Fibroblast of the conjunctiva (primary cell): Measurements from ENCODE around the gene RUFY3.
A peak's percentile ranks its signal among the peaks of the same experiment; 100 is the strongest.
"Not testable (repeated sequence)": the region's sequence is repeated elsewhere in the genome, so short reads cannot be mapped to it uniquely, and the experiment has no call there.

Experiments used
- DNase-seq: peaks from one replicate; pipeline ENCODE4 v3.0.0-alpha.2; 2010; ENCODE audit warnings: low read depth

RUFY3 gene

GRCh38 chr4:70737409-70737808 lies 15.6 kb downstream of the RUFY3 start:
- no peak for DNase-seq

GRCh38 chr4:70739496-70740337 lies 18.0 kb downstream of the RUFY3 start:
- no peak for DNase-seq

GRCh38 chr4:70741867-70742658 lies 20.3 kb downstream of the RUFY3 start:
- DNase-seq: no peak

- DNase-seq: no peak
Measured at GRCh38 chr4:70743731-70744130, 22.0 kb downstream of the RUFY3 start.

GRCh38 chr4:70746179-70746839 lies 24.5 kb downstream of the RUFY3 start:
- peak; percentile 33 for DNase-seq

- no peak for DNase-seq
Measured at GRCh38 chr4:70747874-70748273, 26.1 kb downstream of the RUFY3 start.

GRCh38 chr4:70749313-70749712 lies 27.5 kb downstream of the RUFY3 start:
- DNase-seq: no peak

GRCh38 chr4:70752236-70752635 lies 30.5 kb downstream of the RUFY3 start:
- DNase-seq: no peak

GRCh38 chr4:70753630-70754029 lies 31.9 kb downstream of the RUFY3 start:
- no peak for DNase-seq

- DNase-seq: no peak
Measured at GRCh38 chr4:70754470-70754869, 32.7 kb downstream of the RUFY3 start.

GRCh38 chr4:70754990-70755688 lies 33.4 kb downstream of the RUFY3 start:
- DNase-seq: no peak

GRCh38 chr4:70759126-70759525 lies 37.4 kb downstream of the RUFY3 start:
- no peak for DNase-seq

- DNase-seq: no peak
Measured at GRCh38 chr4:70759627-70760026, 37.9 kb downstream of the RUFY3 start.

GRCh38 chr4:70760662-70761061 lies 38.9 kb downstream of the RUFY3 start:
- DNase-seq: peak; percentile 4

- DNase-seq: no peak
Measured at GRCh38 chr4:70761276-70761816, 39.6 kb downstream of the RUFY3 start.

- no peak for DNase-seq
Measured at GRCh38 chr4:70765368-70765767, 43.6 kb downstream of the RUFY3 start.

- no peak for DNase-seq
Measured at GRCh38 chr4:70768301-70768948, 46.7 kb downstream of the RUFY3 start.

GRCh38 chr4:70769396-70769795 lies 47.6 kb downstream of the RUFY3 start:
- DNase-seq: not testable (repeated sequence)

GRCh38 chr4:70772929-70773555 lies 51.3 kb downstream of the RUFY3 start:
- DNase-seq: no peak

GRCh38 chr4:70778888-70779422 lies 57.2 kb downstream of the RUFY3 start:
- DNase-seq: no peak
